H1 (cell line): Measurements from ENCODE around the gene NRXN3. TPM values are rescaled to one million over a fixed set of nuclear protein-coding genes. Genes with fewer than 3 reads are reported as not detected.

Experiments
- CTCF ChIA-PET: fragments of 300-600 bp; sonication (Branson Sonifier 250); formaldehyde crosslinking; loops from one replicate; lab custom pipeline; 2021; ENCODE audit not compliant: partially characterized antibody; lab: Charles Lee
- POLR2A ChIA-PET: fragments of 300-600 bp; sonication (Branson Sonifier 250); formaldehyde crosslinking; loops from one replicate; lab custom pipeline; 2021; ENCODE audit warnings: inconsistent platforms; ENCODE audit not compliant: partially characterized antibody; lab: Charles Lee
- DNase-seq, 2 experiments: peaks; one replicate each; pipeline versions ENCODE4 v3.0.0 to v3.0.0-alpha.2; 2010 to 2022; ENCODE audit warnings: low spot score in 2 of 2, low read depth in 1 of 2, mixed read lengths in 1 of 2
- FAIRE-seq: peaks from 2 replicates; lab custom pipeline; 2011; peaks lifted over from hg19 to GRCh38; lab: Jason Lieb, UNC
- H2AFZ ChIP-seq: 2 replicates; pipeline ENCODE4 v1.8.1; 2012; ENCODE audit warnings: low read length, inconsistent platforms
- H2AK5ac ChIP-seq: 2 replicates; pipeline ENCODE4 v1.6.1; 2013; ENCODE audit warnings: low read depth, low read length
- H2BK120ac ChIP-seq: replicated peaks from 2 replicates; pipeline ENCODE3; 2013; ENCODE audit warnings: low read depth, low read length, inconsistent platforms
- H2BK12ac ChIP-seq: 2 replicates; pipeline ENCODE4 v1.6.1; 2013; ENCODE audit warnings: low read depth, low read length
- H2BK15ac ChIP-seq: 2 replicates; pipeline ENCODE4 v1.6.1; 2013; ENCODE audit warnings: low read length
- H2BK20ac ChIP-seq: 2 replicates; pipeline ENCODE4 v1.6.1; 2013; ENCODE audit warnings: low read length
- H2BK5ac ChIP-seq: 2 replicates; pipeline ENCODE4 v1.6.1; 2013; ENCODE audit warnings: low read depth, low read length
- H3K14ac ChIP-seq: 2 replicates; pipeline ENCODE4 v1.6.1; 2013; ENCODE audit warnings: inconsistent platforms; ENCODE audit not compliant: insufficient read length
- H3K18ac ChIP-seq: 2 replicates; pipeline ENCODE4 v1.6.1; 2013; ENCODE audit warnings: low read length; ENCODE audit errors: extremely low read depth
- H3K23ac ChIP-seq: 2 replicates; pipeline ENCODE4 v1.6.1; 2013; ENCODE audit warnings: inconsistent platforms; ENCODE audit not compliant: insufficient read length
- H3K23me2 ChIP-seq: 2 replicates; pipeline ENCODE4 v1.6.1; 2013; ENCODE audit warnings: low read depth, low read length
- H3K27ac ChIP-seq: 2 replicates; pipeline ENCODE4 v1.6.1; 2011; ENCODE audit warnings: low read depth, low read length, inconsistent platforms
- H3K27me3 ChIP-seq, 4 experiments: replicated peaks in 1 of 4; 1 replicate in 1 of 4; 2 replicates in 3 of 4; pipeline versions ENCODE4 v1.6.1 to v1.8.1; 2011 to 2013; ENCODE audit warnings: low read length in 3 of 4, mild to moderate bottlenecking in 3 of 4, inconsistent platforms in 2 of 4, mixed read lengths in 2 of 4, moderate library complexity in 1 of 4; ENCODE audit not compliant: control insufficient read depth in 3 of 4, insufficient read depth in 3 of 4; ENCODE audit errors: extremely low read depth in 1 of 4
- H3K36me3 ChIP-seq, 4 experiments: 2 replicates each; pipeline versions ENCODE4 v1.6.1 to v1.8.1; 2011 to 2013; ENCODE audit warnings: mild to moderate bottlenecking in 4 of 4, low read length in 3 of 4, moderate library complexity in 2 of 4, control low read depth in 1 of 4, inconsistent platforms in 1 of 4; ENCODE audit not compliant: insufficient read depth in 4 of 4, control insufficient read depth in 2 of 4
- H3K4ac ChIP-seq: replicated peaks from 2 replicates; pipeline ENCODE3; 2013; ENCODE audit warnings: low read length, low read depth, mixed read lengths, inconsistent platforms; ENCODE audit not compliant: insufficient read length
- H3K4me1 ChIP-seq, 4 experiments: replicated peaks in 1 of 4; 1 replicate in 1 of 4; 2 replicates in 3 of 4; pipeline versions ENCODE4 v1.6.1 to v1.8.1; 2011 to 2013; ENCODE audit warnings: low read length in 3 of 4, inconsistent platforms in 2 of 4, mixed read lengths in 1 of 4; ENCODE audit not compliant: insufficient read depth in 4 of 4, control insufficient read depth in 3 of 4
- H3K4me2 ChIP-seq, 2 experiments: 2 replicates each; pipeline versions ENCODE4 v1.6.1 to v1.8.1; 2011 to 2013; ENCODE audit warnings: low read depth in 2 of 2, low read length in 2 of 2, control low read depth in 1 of 2, inconsistent platforms in 1 of 2, mild to moderate bottlenecking in 1 of 2; ENCODE audit not compliant: insufficient read depth in 1 of 2
- H3K4me3 ChIP-seq, 4 experiments: fragments of 200-600, 300-600 bp in 1 of 4; sonication (generic), shearing (Covaris generic), sonication (Bioruptor Twin) in 1 of 4; 2 replicates each; pipeline versions ENCODE4 v1.5.1 to v1.8.1; 2011 to 2016; ENCODE audit warnings: low read length in 4 of 4, low read depth in 3 of 4, control low read depth in 2 of 4, inconsistent platforms in 2 of 4, mild to moderate bottlenecking in 2 of 4, mixed read lengths in 1 of 4, moderate library complexity in 1 of 4; ENCODE audit not compliant: insufficient read depth in 2 of 4; ENCODE audit errors: extremely low read depth in 1 of 4
- H3K56ac ChIP-seq: replicated peaks from 2 replicates; pipeline ENCODE3; 2013; ENCODE audit warnings: low read depth, mild to moderate bottlenecking, mixed read lengths, low read length, inconsistent platforms; ENCODE audit not compliant: insufficient read length
- H3K79me1 ChIP-seq: 2 replicates; pipeline ENCODE4 v1.6.1; 2013; ENCODE audit warnings: low read depth, low read length, control low read depth
- H3K79me2 ChIP-seq, 2 experiments: 2 replicates each; pipeline versions ENCODE4 v1.6.1 to v1.8.1; 2012 to 2013; ENCODE audit warnings: low read length in 2 of 2, mild to moderate bottlenecking in 2 of 2, inconsistent platforms in 1 of 2; ENCODE audit not compliant: insufficient read depth in 2 of 2, control insufficient read depth in 1 of 2
- H3K9ac ChIP-seq, 4 experiments: replicated peaks in 1 of 4; 1 replicate in 1 of 4; 2 replicates in 3 of 4; pipeline versions ENCODE4 v1.6.1 to v1.8.1; 2011 to 2013; ENCODE audit warnings: low read depth in 3 of 4, low read length in 3 of 4, control low read depth in 2 of 4, mild to moderate bottlenecking in 2 of 4, moderate library complexity in 2 of 4, inconsistent platforms in 1 of 4; ENCODE audit errors: extremely low read depth in 1 of 4
- H3K9me3 ChIP-seq, 2 experiments: 2 replicates each; pipeline versions ENCODE4 v1.6.1 to v1.8.1; 2012 to 2013; ENCODE audit warnings: mild to moderate bottlenecking in 2 of 2, moderate library complexity in 2 of 2, control low read depth in 1 of 2, inconsistent platforms in 1 of 2, low read depth in 1 of 2, low read length in 1 of 2, mixed read lengths in 1 of 2; ENCODE audit not compliant: insufficient read depth in 2 of 2
- H4K20me1 ChIP-seq, 2 experiments: replicated peaks in 1 of 2; 2 replicates each; pipeline versions ENCODE3 to v1.8.1; 2011 to 2013; ENCODE audit warnings: inconsistent platforms in 2 of 2, low read length in 2 of 2, mild to moderate bottlenecking in 1 of 2; ENCODE audit not compliant: insufficient read depth in 2 of 2, control insufficient read depth in 1 of 2
- H4K5ac ChIP-seq: 2 replicates; pipeline ENCODE4 v1.6.1; 2013; ENCODE audit warnings: low read length, low read depth, mixed read lengths, inconsistent platforms; ENCODE audit not compliant: insufficient read length
- H4K8ac ChIP-seq: 2 replicates; pipeline ENCODE4 v1.8.0; 2013; ENCODE audit warnings: mild to moderate bottlenecking, moderate library complexity, low read length, inconsistent platforms; ENCODE audit not compliant: insufficient read depth; ENCODE audit errors: extremely low read depth
- H4K91ac ChIP-seq: replicated peaks from 2 replicates; pipeline ENCODE3; 2013; ENCODE audit warnings: low read length, mixed read lengths, inconsistent platforms; ENCODE audit not compliant: insufficient read length
- BACH1 ChIP-seq: IDR thresholded peaks from 2 replicates; pipeline ENCODE4 v1.6.1; 2012; ENCODE audit warnings: low read length, improper control_type of control experiment
- EZH2 ChIP-seq: fragments of 200-600 bp; sonication (generic); IDR thresholded peaks from 2 replicates; pipeline ENCODE4 v1.7.1; 2012; ENCODE audit warnings: low read depth, mild to moderate bottlenecking, moderate library complexity, low read length, inconsistent platforms; ENCODE audit not compliant: severe bottlenecking
- KDM4A ChIP-seq: IDR thresholded peaks from one replicate; pipeline ENCODE4 v1.7.1; 2012; ENCODE audit warnings: low read depth, mild to moderate bottlenecking, moderate library complexity, low read length, inconsistent platforms; ENCODE audit not compliant: severe bottlenecking
- POU5F1 ChIP-seq: IDR thresholded peaks from 2 replicates; pipeline ENCODE4 v1.6.1; 2011; ENCODE audit warnings: low read depth, mild to moderate bottlenecking, low read length, moderate library complexity
- RXRA ChIP-seq: IDR thresholded peaks from 2 replicates; pipeline ENCODE4 v1.6.1; 2011; ENCODE audit warnings: low read depth, mild to moderate bottlenecking, low read length, moderate library complexity; ENCODE audit not compliant: insufficient read depth
- WGBS, 2 experiments: shearing (Covaris generic) in 1 of 2; methylation state at CpG; one replicate each; pipeline versions ENCODE4 v1.1.6 to v1.1.7; 2013 to 2015; ENCODE audit warnings: low lambda C conversion rate in 2 of 2, mixed read lengths in 2 of 2, inconsistent platforms in 1 of 2, low coverage in 1 of 2, missing lambda C conversion rate in 1 of 2; ENCODE audit not compliant: insufficient replicate concordance in 2 of 2, insufficient coverage in 1 of 2, insufficient read length in 1 of 2; ENCODE audit errors: extremely low coverage in 1 of 2, missing lambda C conversion rate in 1 of 2; 5-methylcytosine and 5-hydroxymethylcytosine counted together
- polyA plus RNA-seq, 7 experiments: library from polyadenylated mRNA; depleted of rRNA in 3 of 7; stranded (reverse) in 5 of 7; unstranded in 2 of 7; fragments of >200 nt in 5 of 7; fragments of 200-250 nt in 2 of 7; gene quantifications; 1 replicate in 5 of 7; 2 replicates in 1 of 7; 4 replicates in 1 of 7; pipeline versions ENCODE4 v1.2.1 to v1.2.3, GENCODE V29; 2011 to 2013; ENCODE audit warnings: missing spikeins in 2 of 7, mixed read lengths in 2 of 7
- total RNA-seq: library from RNA; stranded (reverse); fragmentation: NEBNext Ultra II Directional; extraction: Animal tissue kit (Norgen Biotek cat#: 25700); gene quantifications from 2 replicates; pipeline ENCODE4 v1.2.1, GENCODE V29; 2021

Gene NRXN3
- total and polyA plus RNA-seq, 2 of the 8 experiments (the other 6 are each of a cell fraction or from before 2014, with no cell fraction given), result 2.6 to 4.1 TPM

DNA sequence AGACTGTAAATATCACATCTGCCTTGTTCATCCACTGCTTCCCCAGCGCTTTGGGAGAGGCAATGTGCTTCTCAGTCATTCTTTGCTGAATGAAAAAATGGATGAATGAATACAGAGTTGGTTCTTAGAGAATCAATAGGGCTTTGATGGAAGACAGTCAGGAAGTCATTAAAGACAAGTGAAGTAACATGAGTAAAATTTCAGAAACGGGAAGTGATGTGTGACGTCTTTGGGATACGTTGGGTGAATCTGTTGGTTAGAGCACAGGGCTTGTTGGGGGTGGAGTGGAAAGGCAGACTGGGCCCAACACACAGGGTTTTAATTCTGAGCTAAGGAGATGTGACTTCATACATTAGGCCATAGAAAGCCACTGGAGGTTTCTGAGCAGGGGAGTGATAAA, 39.0 kb upstream of the NRXN3 start:
- Histone ChIP-seq H4K20me1 (no peaks in the 10 kb centered on the region), H2BK120ac (no peak overlapping the region), H3K79me1 (no peaks in the 10 kb centered on the region), H3K18ac (no peak overlapping the region), H4K8ac (no peak overlapping the region), H3K23ac (no peak overlapping the region), H3K4ac (no peak overlapping the region), H3K79me2 (no peaks in the 10 kb centered on the region), H4K91ac (no peak overlapping the region), H2BK15ac (0 out of 2 replicates have a peak overlapping the region, but pooled peaks have one; percentile 16), H2BK12ac (no peak overlapping the region), H3K27ac (no peak overlapping the region), H3K4me2 (no peak overlapping the region), H4K5ac (no peak overlapping the region), H3K27me3 (no peaks in the 10 kb centered on the region), H2BK20ac (no peak overlapping the region), H3K4me1 (0 out of 7 replicates have a peak, but pooled peaks cover 0 to 2% (median 0%) of the 10 kb centered on the region in 4 experiments), H2AK5ac (no peak overlapping the region), H3K14ac (no peak overlapping the region), H2BK5ac (no peak overlapping the region), H3K4me3 (no peak overlapping the region), H3K36me3 (no peaks in the 10 kb centered on the region), H2AFZ (no peak overlapping the region), H3K9ac (no peak overlapping the region), H3K23me2 (no peaks in the 10 kb centered on the region), H3K56ac (no peak overlapping the region), H3K9me3 (no peaks in the 10 kb centered on the region)
- CTCF ChIA-PET, result interaction anchor here (1.5 kb wide), 1 partner anchor 15 kb away, joined by 3 read pairs; no protein-coding TSS in a partner anchor
- POLR2A ChIA-PET, result no interaction called here
- no peak for FAIRE-seq
- WGBS, 2 experiments, result 87% methylated on average over 4 of the region's 4 CpGs; no CpG with 5 or more reads in 1 of the 2 experiments
- TF ChIP-seq BACH1 (no peak), POU5F1 (no peak), EZH2 (no peak), KDM4A (no peak), RXRA (no peak)
- no peak for DNase-seq
